Glomerular visceral epithelial cell (primary cell): Measurements from ENCODE around the gene ABLIM1.

Source experiments
- DNase-seq: peaks from one replicate; pipeline ENCODE4 v3.0.0-alpha.2; 2016; ENCODE audit errors: extremely low spot score

ABLIM1 gene

DNA sequence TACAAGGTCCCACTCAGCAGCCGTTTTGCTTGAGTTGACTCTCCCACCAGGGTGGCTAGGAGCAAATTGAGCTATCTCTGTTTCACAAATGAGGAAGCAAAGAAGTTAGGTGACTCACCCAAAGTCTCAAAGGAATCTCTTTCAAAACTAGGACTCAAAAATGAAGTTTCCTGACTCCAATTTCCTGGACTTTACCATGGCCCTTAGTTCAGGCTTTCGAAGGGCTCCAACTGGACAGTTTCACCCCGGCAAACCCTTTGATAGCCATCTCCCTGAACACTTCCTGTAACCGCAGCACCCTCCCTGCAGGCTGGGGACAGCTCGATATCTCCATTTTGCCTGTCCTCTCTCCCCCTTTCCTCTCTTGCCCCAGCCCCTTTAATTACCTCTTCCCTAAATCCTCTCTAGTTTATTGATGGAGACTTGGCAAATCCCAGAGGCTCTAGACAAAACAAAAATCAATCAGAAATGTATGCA, 249.1 kb downstream of the ABLIM1 start:
- no peak for DNase-seq

DNA sequence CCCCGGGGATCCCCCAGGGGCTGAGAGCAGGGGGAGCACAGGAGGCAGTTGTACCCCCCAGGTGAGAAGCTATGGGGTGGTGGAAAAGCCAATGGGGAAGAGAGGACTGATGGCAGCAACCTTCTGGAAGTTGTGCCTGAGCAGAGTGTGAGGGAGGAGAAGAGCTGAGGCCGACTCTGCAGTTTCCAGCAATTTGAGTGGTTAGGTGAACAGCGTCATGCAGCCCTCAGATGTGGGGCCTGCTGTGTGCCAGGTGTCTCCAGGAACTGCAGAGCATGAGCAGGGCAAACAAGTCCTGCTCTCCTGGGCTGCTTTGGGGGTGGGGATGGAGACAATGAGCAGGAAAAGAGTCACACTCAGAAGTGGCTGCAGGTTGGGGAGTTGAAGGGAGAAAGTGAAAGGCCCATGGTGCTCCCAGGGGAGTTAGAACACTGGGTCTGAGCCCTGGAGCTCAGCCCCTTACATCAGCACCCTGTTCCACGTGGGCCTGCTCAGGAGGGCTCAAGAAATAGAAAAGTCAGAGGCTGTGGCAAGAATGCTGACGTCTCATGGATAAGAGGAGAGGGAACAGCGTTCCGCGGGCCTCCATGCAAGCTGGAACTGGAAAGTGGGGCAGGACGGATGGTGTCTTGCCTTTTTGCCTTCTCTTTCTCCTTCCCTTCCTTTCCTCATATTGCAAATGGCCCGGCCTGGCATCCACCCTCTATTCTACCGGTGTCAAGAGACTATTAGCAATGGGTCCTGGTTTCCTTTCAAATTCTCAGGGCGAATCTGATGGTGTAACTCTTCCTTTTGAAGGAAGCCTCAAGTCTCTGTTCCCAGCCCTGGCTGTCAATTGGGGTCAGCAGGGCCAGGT, 249.7 kb downstream of the ABLIM1 start:
- DNase-seq, result no peak

DNA sequence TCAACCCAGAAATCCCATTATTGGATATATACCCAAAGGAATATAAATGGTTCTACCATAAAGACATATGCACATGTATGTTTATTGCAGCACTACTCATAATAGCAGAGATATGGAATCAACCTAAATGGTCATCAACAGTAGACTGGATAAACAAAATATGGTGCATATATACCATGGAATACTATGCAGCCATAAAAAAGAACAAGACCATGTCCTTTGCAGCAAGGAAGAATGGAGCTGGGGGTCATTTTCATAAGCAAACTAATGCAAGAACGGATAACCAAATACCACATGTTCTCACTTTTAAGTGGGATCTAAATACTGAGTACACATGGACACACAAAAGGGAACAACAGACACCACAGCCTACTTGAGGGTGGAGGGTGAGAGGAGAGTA, 251.6 kb downstream of the ABLIM1 start:
- DNase-seq, result no peak

DNA sequence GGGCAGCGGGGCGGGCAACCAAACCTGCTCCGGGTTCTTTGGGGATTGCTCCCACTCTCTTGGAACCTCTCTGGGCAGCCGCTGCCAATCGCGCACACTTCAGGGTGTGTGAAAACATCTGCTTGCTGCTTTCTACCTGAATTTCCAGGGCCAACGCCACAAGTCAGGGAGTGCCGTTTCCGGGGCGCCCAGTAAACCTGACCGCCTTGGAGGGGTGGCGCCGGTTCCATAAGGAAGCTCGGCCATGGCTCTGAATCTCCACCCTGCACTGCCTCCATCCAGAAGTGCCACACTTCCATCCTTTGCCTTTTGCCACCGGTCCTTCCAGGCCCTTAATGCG, 253.1 kb downstream of the ABLIM1 start:
- DNase-seq, result no peak

DNA sequence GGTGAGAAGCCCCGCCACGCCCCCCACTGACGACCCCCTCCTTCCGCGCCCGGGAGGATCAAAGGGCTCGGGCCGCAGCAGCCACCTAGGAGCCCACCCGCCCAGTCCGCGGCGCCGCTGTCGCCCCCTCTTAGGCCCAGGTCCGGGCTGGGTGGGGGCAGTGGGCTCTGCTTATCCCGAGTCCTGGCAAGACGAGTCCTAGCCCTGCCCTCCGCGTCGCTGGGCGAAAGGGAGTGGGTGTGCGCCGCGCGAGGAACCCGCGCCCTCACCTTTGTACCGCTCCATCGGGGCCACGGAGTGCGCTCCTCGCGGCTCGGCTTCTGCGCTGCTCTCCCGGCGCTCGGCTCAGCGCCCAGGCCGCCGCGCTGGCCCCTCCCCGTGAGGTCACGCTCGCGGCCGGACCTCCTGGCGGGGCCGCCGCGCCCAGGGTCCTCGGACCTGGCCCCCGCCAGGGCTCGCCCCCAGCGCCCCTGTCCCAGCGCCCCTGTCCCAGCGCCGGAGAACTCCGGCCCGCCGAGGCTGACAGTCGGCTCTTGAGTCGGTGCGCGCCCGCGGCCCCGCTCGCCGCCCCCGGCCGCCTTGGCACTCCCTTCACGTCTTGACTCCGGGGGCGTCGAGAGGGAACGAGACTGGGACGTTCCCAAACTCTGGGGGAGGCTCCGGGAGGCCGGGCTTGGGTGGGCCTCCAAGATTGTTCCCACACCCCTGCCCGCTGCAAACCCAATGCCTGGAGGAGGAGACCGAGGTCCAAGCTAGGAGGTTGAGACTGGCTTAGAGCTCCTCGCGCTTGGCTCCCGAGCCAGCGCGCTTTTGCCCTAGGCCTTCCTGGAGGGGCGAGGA, 253.7 kb downstream of the ABLIM1 start, which contains the start of gene AFAP1L2:
AFAP1L2 (minus strand) TSS at position 332 of the 840 bp plus-strand sequence; CDS start at position 285, 47 bp downstream.
- DNase-seq, result peak; percentile 64

DNA sequence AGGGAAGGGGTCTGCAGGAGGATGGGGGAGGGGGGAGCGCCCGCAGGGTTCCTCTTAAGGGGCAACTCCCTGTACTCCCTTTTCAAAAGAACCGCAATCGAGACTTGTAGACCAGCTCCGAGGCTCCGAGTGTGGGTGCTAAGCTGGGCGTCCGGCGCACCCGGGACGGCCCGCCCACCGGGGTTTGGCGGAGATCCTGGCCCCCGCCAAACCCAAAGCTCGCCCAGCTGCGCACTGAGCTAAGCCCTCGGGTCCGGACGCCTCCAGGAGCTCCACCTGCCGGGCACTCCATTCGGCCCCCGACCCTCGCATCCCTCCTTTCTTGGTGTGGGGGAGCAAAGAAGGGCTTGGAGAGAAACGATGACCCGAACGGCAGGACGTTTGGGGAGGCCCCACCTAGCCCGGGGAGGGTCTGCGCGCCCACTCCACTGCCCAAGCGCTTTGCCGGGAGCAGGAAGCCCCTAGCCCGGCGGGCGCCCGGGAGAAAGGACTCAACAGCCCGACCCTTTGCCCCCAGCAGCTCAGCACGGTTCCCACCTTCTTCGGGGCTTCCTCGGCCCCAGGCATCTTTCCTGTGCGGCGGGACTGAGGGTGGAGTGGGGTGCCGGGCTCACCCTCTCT, 254.4 kb downstream of the ABLIM1 start:
- peak; percentile 72 for DNase-seq

DNA sequence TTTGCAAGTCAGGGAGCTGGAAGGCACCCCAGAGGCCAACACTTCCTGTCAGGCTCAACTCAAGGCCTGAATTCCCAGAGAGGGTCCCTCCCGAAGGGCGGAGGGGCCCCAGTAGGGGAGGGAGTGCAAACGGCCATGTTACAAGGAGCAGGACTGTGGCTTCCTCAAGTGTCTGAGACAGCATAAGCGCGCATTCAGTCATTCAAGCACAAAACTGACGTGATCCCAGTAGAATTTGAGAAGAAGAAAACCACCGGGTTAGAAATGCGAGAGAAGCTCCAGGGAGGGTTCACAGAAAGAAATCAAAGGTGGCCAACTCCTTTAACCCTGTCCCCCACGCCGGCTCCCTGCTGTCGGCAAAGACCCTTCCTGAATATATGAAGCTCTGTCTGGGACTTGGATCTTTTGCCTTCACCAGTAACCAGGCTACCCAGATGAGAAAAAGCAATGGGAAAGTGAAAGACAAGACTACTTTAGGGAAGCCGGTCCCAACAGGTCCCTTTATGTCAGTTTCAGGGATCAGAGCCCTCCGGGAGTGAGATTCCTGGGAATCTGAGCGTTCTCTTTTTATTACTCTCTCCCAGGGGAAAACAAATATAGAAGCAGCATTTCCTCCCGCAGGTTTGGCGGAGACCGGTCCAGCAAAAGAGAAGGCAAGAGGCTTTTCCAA, 255.1 kb downstream of the ABLIM1 start:
- DNase-seq, result peak; percentile 64

DNA sequence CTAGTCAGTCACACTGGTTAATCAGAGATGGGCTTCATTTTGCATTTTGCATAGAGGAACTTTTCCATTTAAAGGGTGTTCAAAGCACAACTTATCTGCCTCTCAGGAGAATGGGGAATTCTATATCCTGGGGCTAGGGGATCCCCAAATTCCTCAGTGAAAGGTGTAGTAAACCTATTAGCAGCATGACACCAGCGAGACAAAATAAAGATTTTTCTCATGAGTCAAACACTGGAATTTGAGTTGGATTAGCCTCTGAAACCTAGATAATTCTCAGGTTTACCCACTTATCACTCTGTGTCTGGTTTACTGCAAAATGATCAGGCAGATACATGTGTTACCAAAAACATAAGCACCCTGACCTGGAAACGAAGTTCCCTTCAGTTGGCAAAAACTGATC, 255.8 kb downstream of the ABLIM1 start:
- DNase-seq, result no peak

DNA sequence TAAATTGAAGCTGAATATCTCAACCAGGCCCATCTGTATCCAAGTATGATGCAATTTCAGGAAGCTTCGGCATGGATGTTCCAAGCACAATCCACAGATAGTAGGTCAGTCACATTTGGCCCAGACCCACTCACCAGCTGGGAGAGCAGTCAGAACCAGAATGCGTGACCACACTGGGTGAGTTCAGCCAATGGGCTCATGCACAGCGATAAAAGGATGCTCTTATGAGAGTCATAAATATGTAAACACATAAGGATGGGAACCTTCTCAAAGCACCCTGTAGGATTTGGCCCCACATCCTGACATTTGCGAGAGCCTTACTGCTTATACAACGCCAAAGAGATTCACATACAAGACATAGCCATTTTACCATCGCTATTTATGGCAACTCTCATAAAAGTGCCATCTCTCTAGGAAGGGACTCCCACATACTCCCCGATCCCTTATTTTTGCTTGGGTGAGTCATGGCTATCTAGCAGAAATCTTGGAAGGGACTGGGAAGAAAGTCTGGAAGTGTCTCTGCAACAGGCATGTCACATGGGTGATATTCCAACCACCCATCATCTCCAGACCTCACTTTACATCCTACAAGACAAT, 256.8 kb downstream of the ABLIM1 start:
- peak; percentile 75 for DNase-seq

DNA sequence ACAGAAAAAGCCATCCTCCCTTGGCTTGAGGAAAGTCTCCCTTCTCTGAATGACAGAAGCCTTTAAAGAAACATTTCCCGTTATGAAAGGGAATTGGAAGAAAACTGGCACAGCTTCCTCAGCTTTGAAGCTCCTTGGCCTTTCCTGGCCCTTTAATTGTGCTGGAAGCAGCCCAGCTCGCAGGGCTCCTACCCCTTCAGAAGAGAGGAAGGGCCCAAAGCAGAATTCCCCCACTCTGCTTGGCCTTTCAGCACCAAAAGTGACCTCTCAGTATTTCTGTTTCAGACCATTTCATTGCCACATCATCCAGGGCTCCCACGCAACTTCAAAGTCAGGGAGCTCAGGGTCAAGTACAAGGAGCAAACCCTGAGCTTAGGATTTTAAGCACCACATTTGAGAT, 258.0 kb downstream of the ABLIM1 start:
- no peak for DNase-seq

DNA sequence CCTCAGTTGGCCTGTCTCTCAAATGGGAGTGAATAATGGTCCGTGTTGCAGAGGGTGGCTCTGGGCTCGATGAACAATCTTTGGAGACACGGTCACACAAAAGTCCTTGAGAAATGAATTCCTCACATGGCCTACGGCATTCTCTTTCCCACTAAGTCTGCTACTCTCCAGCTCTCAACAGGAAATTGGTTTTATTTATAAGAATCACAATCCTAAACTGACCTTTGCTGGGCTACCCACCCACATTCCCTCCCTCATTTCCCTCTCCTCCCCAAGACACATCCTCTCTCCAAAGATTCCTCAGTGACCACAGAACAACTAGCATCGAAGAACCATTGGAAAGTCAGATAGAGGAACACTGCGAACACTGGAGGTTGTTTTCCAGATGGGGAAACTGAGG, 258.5 kb downstream of the ABLIM1 start:
- DNase-seq, result no peak

DNA sequence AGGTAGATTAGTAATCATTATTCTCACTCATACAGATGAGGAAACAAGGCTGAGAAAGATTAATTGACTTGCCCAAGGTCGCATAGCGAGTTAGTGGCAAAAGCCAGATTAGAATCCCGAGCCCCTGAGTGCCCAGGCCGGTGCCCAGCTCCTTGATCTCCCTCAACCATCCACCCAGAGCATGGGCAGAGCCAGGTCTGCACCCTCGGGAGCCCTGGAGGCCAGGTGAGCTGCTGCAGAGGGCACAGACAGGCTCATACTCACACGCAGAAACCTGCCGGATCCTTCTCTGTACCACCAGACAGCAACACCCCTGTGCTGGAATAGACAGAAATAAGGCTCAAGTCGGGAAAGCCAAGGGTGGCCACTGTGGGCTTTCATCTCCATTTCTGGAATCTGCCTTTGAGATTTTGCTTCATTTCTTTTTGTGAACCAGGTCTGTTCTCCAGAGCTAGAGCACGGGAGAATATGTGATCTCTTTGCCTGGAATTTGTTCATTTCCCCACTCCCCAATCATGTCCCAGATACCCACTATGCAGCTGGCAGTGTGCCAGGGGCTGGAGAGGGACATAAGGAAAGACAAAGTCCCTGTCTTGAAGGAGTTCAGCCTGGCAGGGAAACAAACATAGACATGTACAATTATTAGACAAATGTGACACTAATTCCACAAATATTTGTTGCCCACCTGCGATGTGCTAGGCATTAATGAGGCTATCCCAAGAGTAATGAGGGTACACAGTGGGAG, 259.3 kb downstream of the ABLIM1 start:
- DNase-seq, result no peak

DNA sequence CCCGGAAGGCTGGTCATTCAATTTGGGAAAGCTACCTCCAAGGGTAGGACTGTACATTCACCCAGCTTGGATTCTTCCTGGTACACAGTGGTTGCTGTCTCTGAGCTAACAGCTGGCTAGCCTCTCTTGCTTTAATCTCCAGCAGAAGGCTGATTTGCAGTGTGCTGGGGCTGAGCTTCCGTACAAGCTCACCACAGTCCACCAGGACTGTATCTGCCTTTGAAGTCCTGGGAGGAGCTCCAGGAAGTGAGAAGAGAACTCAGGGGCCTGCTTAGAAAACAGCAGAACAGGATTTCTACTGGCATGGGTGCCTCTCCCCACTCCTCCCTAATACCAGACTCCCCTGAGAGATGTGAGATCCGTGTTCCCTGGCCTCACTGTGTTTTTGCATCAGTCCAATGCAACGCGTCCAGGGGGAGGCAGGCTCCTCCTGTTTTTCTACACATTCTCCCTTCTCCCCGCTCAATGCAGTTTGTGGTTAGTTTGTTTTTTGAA, 260.4 kb downstream of the ABLIM1 start:
- DNase-seq, result no peak

DNA sequence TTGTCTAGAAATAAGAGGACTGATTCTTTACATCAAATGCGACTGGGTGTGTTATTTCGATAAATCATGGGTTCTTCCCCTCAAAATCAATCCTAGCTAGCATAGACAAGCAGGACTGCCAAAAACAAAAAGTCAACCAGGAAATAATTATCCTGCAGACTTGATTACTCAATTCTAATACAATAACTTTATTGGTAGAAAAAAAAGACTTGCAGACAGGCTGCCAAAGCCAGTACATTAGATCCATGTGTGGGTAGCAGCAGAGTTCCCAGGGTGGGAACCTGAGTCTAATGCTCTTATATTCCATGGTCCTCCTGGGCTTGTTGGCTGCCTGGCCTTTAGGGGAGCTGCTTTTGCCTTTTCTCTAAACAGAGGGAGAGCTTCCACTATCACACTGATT, 261.6 kb downstream of the ABLIM1 start:
- DNase-seq, result no peak

DNA sequence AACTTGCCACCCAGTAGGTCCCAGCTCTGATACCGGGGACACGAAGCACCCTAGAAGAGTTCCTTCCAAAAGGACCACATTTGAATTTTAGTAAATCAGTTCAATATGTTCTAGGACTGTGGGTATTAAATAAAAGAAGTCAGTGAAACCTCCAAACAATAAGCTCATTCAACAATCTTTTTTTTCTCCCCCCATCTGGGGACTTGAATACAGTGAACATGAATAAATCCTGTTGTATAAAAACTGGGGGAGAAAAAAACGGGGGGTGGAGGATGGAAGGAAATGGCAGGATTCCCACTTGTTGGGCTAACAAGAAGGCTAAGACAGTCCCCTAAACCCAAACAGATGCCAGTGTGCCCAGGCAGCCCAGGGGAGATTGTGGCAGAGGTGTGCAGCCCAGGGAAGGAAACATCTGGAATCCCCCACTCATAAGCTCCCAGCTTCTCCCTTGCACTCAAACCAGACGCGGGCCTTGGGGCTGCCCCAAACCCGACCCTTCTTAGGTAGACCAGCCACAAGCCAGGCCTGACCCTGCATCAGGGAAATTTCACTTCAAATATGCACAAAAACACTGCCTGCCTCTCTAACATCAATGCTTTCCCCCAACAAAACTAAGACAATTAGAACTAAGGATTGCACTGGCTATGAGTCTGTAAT, 262.6 kb downstream of the ABLIM1 start:
- DNase-seq, result no peak

DNA sequence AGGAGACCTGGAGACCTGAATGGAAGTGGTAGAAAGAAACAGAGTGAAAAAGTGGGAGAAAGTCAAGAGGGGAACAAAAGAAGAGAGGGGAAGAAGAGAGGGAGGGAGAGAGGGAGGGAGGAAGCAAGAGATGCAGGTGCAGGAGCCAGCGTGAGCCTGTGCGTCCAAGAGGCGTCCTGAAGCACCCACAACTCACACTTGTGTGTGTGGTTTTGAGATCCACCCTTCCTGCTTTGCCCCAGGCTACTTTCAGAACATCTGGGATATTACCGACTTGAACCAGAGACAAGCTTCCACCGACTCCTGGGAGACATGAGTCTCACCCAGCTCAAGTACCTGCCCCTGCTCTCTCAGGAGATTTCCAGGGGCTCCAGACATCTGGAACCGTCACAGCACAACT, 263.5 kb downstream of the ABLIM1 start:
- DNase-seq, result no peak

DNA sequence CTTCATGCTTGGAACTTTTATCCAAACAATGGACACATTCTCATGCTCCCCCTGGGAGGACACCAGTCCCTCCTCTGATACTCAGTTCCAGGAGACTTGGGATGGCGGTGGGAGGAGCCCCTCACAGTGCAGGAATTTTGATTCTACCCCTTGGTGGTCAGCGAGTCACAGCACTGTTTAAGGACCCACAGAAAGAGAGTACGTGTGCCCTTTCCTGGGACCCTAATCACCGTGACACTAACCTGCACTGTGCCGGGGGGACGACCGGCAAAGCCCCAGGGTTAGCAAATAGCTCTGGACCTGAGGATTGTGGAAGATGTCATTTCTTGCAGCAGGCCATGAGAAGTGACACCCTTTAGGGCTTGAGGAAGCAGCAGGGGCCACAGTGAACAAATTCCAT, 264.2 kb downstream of the ABLIM1 start:
- DNase-seq, result no peak

DNA sequence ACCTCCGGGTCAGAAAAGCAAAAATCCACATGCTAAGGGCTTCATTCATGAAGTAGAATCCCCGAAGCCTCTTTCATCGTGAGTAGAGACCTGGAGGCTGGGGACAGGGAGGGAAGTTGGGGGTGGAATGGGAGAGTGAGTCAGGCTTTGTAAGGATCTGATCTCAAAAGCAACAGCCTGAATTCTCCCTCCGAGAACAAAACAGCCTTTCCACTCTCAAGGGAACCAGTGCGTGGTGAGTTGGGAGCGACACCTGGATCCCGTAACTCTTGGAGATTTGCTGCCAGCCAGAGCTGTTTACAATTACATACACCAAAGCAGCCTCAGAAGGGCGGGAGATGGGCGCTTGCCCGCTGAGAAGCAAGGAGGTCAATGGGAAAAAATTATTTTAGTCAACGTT, 264.6 kb downstream of the ABLIM1 start:
- DNase-seq, result peak; percentile 40

DNA sequence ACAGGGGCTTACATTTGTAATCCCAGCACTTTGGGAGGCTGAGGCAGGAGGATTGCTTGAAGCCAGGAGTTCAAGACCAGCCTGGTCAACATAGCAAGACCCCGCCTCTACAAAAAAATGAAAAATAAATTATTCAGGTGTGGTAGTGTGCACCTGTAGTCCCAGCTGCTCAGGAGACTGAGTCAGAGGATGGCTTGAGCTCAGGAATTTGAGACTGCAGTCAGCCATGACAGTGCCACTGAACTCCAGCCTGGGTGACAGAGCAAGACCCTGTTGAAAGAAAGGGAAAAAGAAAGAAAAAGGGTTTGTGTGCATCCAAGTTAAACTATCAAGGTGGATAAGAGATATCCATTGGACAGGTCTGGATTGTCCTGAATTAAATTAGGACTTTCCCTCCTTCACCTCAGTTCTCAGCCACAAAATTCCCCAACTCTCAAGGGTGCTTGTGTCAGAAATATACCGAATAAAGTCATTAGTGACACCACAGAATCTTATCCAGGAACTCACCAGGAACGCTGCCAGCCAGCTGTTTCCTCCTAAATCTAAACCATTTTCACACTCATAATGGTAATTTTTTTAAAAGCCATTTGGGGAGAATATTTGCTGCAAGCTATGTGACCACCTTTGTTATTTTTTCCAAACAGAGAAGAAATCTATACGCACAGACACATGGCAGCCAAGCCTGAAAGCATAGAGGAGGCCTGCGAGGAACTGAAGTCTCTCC, 265.8 kb downstream of the ABLIM1 start:
- DNase-seq, result no peak
